ENCODE measurements around the gene MPZL2.

The MPZL2 gene

GRCh38 chr11:118212131-118212725, 51.9 kb downstream of the MPZL2 start:
- DNase-seq (ENCODE audit: extremely low read depth, insufficient read length) = no peak
- TF ChIP-seq CTCF (IDR thresholded peaks at IDR 0.05; ENCODE audit: insufficient read depth, low read length, poor library complexity, severe bottlenecking) = no peak
- Histone ChIP-seq H3K36me3 (ENCODE audit: control insufficient read depth, insufficient read depth, low read length) (no peaks in the 10 kb centered on the region), H3K4me3 (replicated peaks; ENCODE audit: low read depth, low read length) (no peak overlapping the region), H3K27me3 (replicated peaks; ENCODE audit: control insufficient read depth, insufficient read depth, low read length) (no peaks in the 10 kb centered on the region; the same call in 1 of the 2 replicates)

GRCh38 chr11:118211006-118211405, 53.1 kb downstream of the MPZL2 start:
- no peak for TF ChIP-seq CTCF (IDR thresholded peaks at IDR 0.05; ENCODE audit: insufficient read depth, low read length, poor library complexity, severe bottlenecking)
- Histone ChIP-seq H3K27me3 (replicated peaks; ENCODE audit: control insufficient read depth, insufficient read depth, low read length) (no peaks in the 10 kb centered on the region; the same call in 1 of the 2 replicates), H3K4me3 (replicated peaks; ENCODE audit: low read depth, low read length) (no peak overlapping the region), H3K36me3 (ENCODE audit: control insufficient read depth, insufficient read depth, low read length) (no peaks in the 10 kb centered on the region)
- no peak for DNase-seq (ENCODE audit: extremely low read depth, insufficient read length)

- no peak for DNase-seq (ENCODE audit: extremely low read depth, insufficient read length)
- Histone ChIP-seq H3K36me3 (ENCODE audit: control insufficient read depth, insufficient read depth, low read length) (no peaks in the 10 kb centered on the region), H3K4me3 (replicated peaks; ENCODE audit: low read depth, low read length) (no peak overlapping the region), H3K27me3 (replicated peaks; ENCODE audit: control insufficient read depth, insufficient read depth, low read length) (no peaks in the 10 kb centered on the region; the same call in 1 of the 2 replicates)
- TF ChIP-seq CTCF (IDR thresholded peaks at IDR 0.05; ENCODE audit: insufficient read depth, low read length, poor library complexity, severe bottlenecking) = no peak
Measured at GRCh38 chr11:118210323-118210722, 53.8 kb downstream of the MPZL2 start.

GRCh38 chr11:118209033-118209432, 55.1 kb downstream of the MPZL2 start:
- no peak for TF ChIP-seq CTCF (IDR thresholded peaks at IDR 0.05; ENCODE audit: insufficient read depth, low read length, poor library complexity, severe bottlenecking)
- no peaks in the 10 kb centered on the region for H3K36me3 ChIP-seq (ENCODE audit: control insufficient read depth, insufficient read depth, low read length)
- H3K4me3 ChIP-seq (replicated peaks; ENCODE audit: low read depth, low read length) = no peak overlapping the region
- no peak for DNase-seq (ENCODE audit: extremely low read depth, insufficient read length)
- H3K27me3 ChIP-seq (replicated peaks; ENCODE audit: control insufficient read depth, insufficient read depth, low read length) = no peaks in the 10 kb centered on the region; the same call in 1 of the 2 replicates

- no peak for TF ChIP-seq CTCF (IDR thresholded peaks at IDR 0.05; ENCODE audit: insufficient read depth, low read length, poor library complexity, severe bottlenecking)
- H3K4me3 ChIP-seq (replicated peaks; ENCODE audit: low read depth, low read length) = no peak overlapping the region
- H3K36me3 ChIP-seq (ENCODE audit: control insufficient read depth, insufficient read depth, low read length) = no peaks in the 10 kb centered on the region
Measured at GRCh38 chr11:118207079-118207478, 57.0 kb downstream of the MPZL2 start.

More at GRCh38 chr11:118207079-118207478, 57.0 kb downstream of the MPZL2 start:
- DNase-seq (ENCODE audit: extremely low read depth, insufficient read length) = no peak
- peaks cover 2% of the 10 kb centered on the region for H3K27me3 ChIP-seq (replicated peaks; ENCODE audit: control insufficient read depth, insufficient read depth, low read length)

All from GM06990 (cell line).